ENCODE measurements around the gene STK24. TPM values are rescaled to one million over a fixed set of nuclear protein-coding genes. Genes with fewer than 3 reads are reported as not detected.

The STK24 gene
- total and polyA plus RNA-seq, 2 of the 8 experiments (the other 6 are each of a cell fraction or from before 2014, with no cell fraction given): 62.8 to 143 TPM

Other genes starting within 250 kb of the STK24 start
- gene SLC15A1, start 175.6 kb upstream of the STK24 start, total RNA-seq (2021; fragmentation: NEBNext Ultra II Directional; extraction: Animal tissue kit (Norgen Biotek cat#: 25700)): 2.4 and 2.6 TPM in 2 replicates
- 1.3 and 1.5 TPM in 2 replicates for gene SLC15A1, start 175.6 kb upstream of the STK24 start, polyA plus RNA-seq (2011; rRNA removed)